OCI-LY7 (cell line): ENCODE data around the gene BCL2L11. TPM values are rescaled to one million over a fixed set of nuclear protein-coding genes. Genes with fewer than 3 reads are reported as not detected.

ENCODE experiments used
- BruUV-seq: library from RNA; stranded (reverse); fragments of 400-500 nt; replicated peaks from 2 replicates; lab custom pipeline; 2021; lab: Mats Ljungman, UMichigan
- CTCF ChIA-PET: fragments of 300-600 bp; sonication (Branson Sonifier 250); formaldehyde crosslinking; loops from one replicate; lab custom pipeline; 2022; ENCODE audit warnings: antibody characterized with exemption; ENCODE audit not compliant: unreplicated experiment; lab: Charles Lee
- POLR2A ChIA-PET: fragments of 300-600 bp; sonication (Branson Sonifier 250); formaldehyde crosslinking; loops from one replicate; lab custom pipeline; 2022; ENCODE audit warnings: antibody characterized with exemption; lab: Charles Lee
- DNase-seq: peaks from one replicate; pipeline ENCODE4 v3.0.0-alpha.2; 2015; ENCODE audit warnings: low spot score
- H2AFZ ChIP-seq: fragments of 200-600 bp; sonication (generic), shearing (Covaris generic); 2 replicates; pipeline ENCODE4 v1.6.1; 2014; ENCODE audit warnings: mild to moderate bottlenecking, antibody characterized with exemption, low read length, moderate library complexity
- H3K27ac ChIP-seq: fragments of 200-600 bp; sonication (generic); 2 replicates; pipeline ENCODE4 v1.5.1; 2014; ENCODE audit warnings: mixed run types, low read depth, mild to moderate bottlenecking, moderate library complexity, low read length, inconsistent platforms; ENCODE audit not compliant: poor library complexity, severe bottlenecking
- H3K36me3 ChIP-seq: fragments of 200-600 bp; sonication (generic); 2 replicates; pipeline ENCODE4 v1.6.1; 2014; ENCODE audit warnings: mild to moderate bottlenecking, antibody characterized with exemption, low read length, moderate library complexity, mixed read lengths; ENCODE audit not compliant: insufficient read depth
- H3K4me1 ChIP-seq: fragments of 200-600 bp; sonication (generic); 2 replicates; pipeline ENCODE4 v1.5.1; 2014; ENCODE audit warnings: mild to moderate bottlenecking, low read length; ENCODE audit not compliant: insufficient read depth, poor library complexity, severe bottlenecking
- H3K4me2 ChIP-seq: fragments of 200-600 bp; sonication (generic); 2 replicates; pipeline ENCODE4 v1.6.1; 2014; ENCODE audit warnings: mild to moderate bottlenecking, low read length
- H3K4me3 ChIP-seq: fragments of 200-600 bp; sonication (generic); 2 replicates; pipeline ENCODE4 v1.5.1; 2014; ENCODE audit warnings: mild to moderate bottlenecking, low read depth, low read length; ENCODE audit not compliant: poor library complexity, severe bottlenecking
- H3K79me2 ChIP-seq: fragments of 200-600 bp; sonication (generic); 2 replicates; pipeline ENCODE4 v1.6.1; 2016; ENCODE audit warnings: low read depth, mild to moderate bottlenecking, low read length, moderate library complexity, mixed read lengths; ENCODE audit not compliant: insufficient read depth
- H3K9me2 ChIP-seq: fragments of 200-600 bp; sonication (generic); 2 replicates; pipeline ENCODE4 v1.6.1; 2016; ENCODE audit warnings: mild to moderate bottlenecking, low read length, mixed read lengths; ENCODE audit not compliant: insufficient read depth
- H3K9me3 ChIP-seq: fragments of 200-600 bp; sonication (generic); 2 replicates; pipeline ENCODE4 v1.6.1; 2014; ENCODE audit warnings: mild to moderate bottlenecking, mixed run types, low read length, mixed read lengths
- H4K20me1 ChIP-seq: fragments of 200-600 bp; sonication (generic); 2 replicates; pipeline ENCODE4 v1.6.1; 2014; ENCODE audit warnings: mild to moderate bottlenecking, antibody characterized with exemption, low read length, moderate library complexity, mixed read lengths; ENCODE audit not compliant: insufficient read depth
- CTCF ChIP-seq: fragments of 200-600 bp; sonication (generic); conservative IDR thresholded peaks from 2 replicates; pipeline ENCODE4 v1.5.1; 2014; ENCODE audit warnings: mild to moderate bottlenecking, antibody characterized with exemption, low read length, moderate library complexity, mixed read lengths
- EZH2phosphoT487 ChIP-seq: fragments of 200-600 bp; sonication (generic); IDR thresholded peaks from 2 replicates; pipeline ENCODE4 v1.6.1; 2018; ENCODE audit warnings: low read depth, borderline replicate concordance, mild to moderate bottlenecking, mixed run types, antibody characterized with exemption, low read length, moderate library complexity, mixed read lengths
- intact Hi-C: fragments of 100-400 bp; cut with micrococcal nuclease; formaldehyde crosslinking; loops from one replicate; pipeline ENCODE4 v1.10.0; 2022; ENCODE audit not compliant: unreplicated experiment
- total RNA-seq, 2 experiments: library from RNA; depleted of rRNA in 1 of 2; stranded (reverse); fragments of >200 nt in 1 of 2; shearing (Covaris generic) in 1 of 2; gene quantifications; 2 replicates each; pipeline ENCODE4 v1.2.3, GENCODE V29; 2014 to 2022

The BCL2L11 gene
- total RNA-seq, 2 experiments from 2014 or later, result 16.0 to 20.3 TPM

- H3K27ac ChIP-seq, result no peak overlapping the region
- ChIA-PET CTCF (no interaction called here), POLR2A (no interaction called here)
- H3K36me3 ChIP-seq, result no peaks in the 10 kb centered on the region
- H3K4me2 ChIP-seq, result peak overlapping the region; percentile 26
- intact Hi-C loops, result no loop called here
- peak overlapping the region; percentile 91 for H2AFZ ChIP-seq
- no TSS peak for BruUV-seq
- peaks cover 48% of the 10 kb centered on the region for H3K4me1 ChIP-seq
- no peaks in the 10 kb centered on the region for H4K20me1 ChIP-seq
- TF ChIP-seq CTCF, result no peak
- DNase-seq, result no peak
- no peak overlapping the region for H3K4me3 ChIP-seq
- no peaks in the 10 kb centered on the region for H3K9me2 ChIP-seq
- no peaks in the 10 kb centered on the region for H3K79me2 ChIP-seq
- H3K9me3 ChIP-seq, result no peaks in the 10 kb centered on the region
Observed at GRCh38 chr2:111102216-111102615, 18.5 kb upstream of the BCL2L11 start.

- intact Hi-C loops, result no loop called here
- ChIA-PET CTCF (no interaction called here), POLR2A (no interaction called here)
- DNase-seq, result no peak
- TF ChIP-seq CTCF, result no peak
- no peak for TF ChIP-seq EZH2phosphoT487
- no peak overlapping the region for H3K27ac ChIP-seq
- no peaks in the 10 kb centered on the region for H3K79me2 ChIP-seq
- no peaks in the 10 kb centered on the region for H3K9me3 ChIP-seq
- no peaks in the 10 kb centered on the region for H3K9me2 ChIP-seq
- H3K4me3 ChIP-seq, result no peak overlapping the region
- H3K4me2 ChIP-seq, result no peak overlapping the region
- no TSS peak for BruUV-seq
- no peaks in the 10 kb centered on the region for H4K20me1 ChIP-seq
- no peak overlapping the region for H2AFZ ChIP-seq
- peaks cover 29% of the 10 kb centered on the region for H3K4me1 ChIP-seq
- H3K36me3 ChIP-seq, result no peaks in the 10 kb centered on the region
Observed at GRCh38 chr2:111105926-111106325, 14.8 kb upstream of the BCL2L11 start.

GRCh38 chr2:111106706-111107105 lies 14.0 kb upstream of the BCL2L11 start:
- Histone ChIP-seq H3K4me1 (peaks cover 21% of the 10 kb centered on the region), H3K9me3 (no peaks in the 10 kb centered on the region), H3K4me2 (no peak overlapping the region), H2AFZ (no peak overlapping the region), H3K27ac (no peak overlapping the region), H3K9me2 (no peaks in the 10 kb centered on the region), H3K36me3 (no peaks in the 10 kb centered on the region), H4K20me1 (no peaks in the 10 kb centered on the region), H3K4me3 (no peak overlapping the region), H3K79me2 (no peaks in the 10 kb centered on the region)
- intact Hi-C loops, result no loop called here
- DNase-seq, result no peak
- CTCF ChIA-PET, result no interaction called here
- TF ChIP-seq CTCF, result no peak
- POLR2A ChIA-PET, result no interaction called here
- BruUV-seq, result no TSS peak
